H1 (cell line): ENCODE results near the gene STK11IP. TPM values are rescaled to one million over a fixed set of nuclear protein-coding genes. Genes with fewer than 3 reads are reported as not detected.

Source experiments
- CTCF ChIA-PET: fragments of 300-600 bp; sonication (Branson Sonifier 250); formaldehyde crosslinking; loops from one replicate; lab custom pipeline; 2021; ENCODE audit not compliant: partially characterized antibody; lab: Charles Lee
- POLR2A ChIA-PET: fragments of 300-600 bp; sonication (Branson Sonifier 250); formaldehyde crosslinking; loops from one replicate; lab custom pipeline; 2021; ENCODE audit warnings: inconsistent platforms; ENCODE audit not compliant: partially characterized antibody; lab: Charles Lee
- DNase-seq, 2 experiments: peaks; one replicate each; pipeline versions ENCODE4 v3.0.0 to v3.0.0-alpha.2; 2010 to 2022; ENCODE audit warnings: low spot score in 2 of 2, low read depth in 1 of 2, mixed read lengths in 1 of 2
- FAIRE-seq: peaks from 2 replicates; lab custom pipeline; 2011; peaks lifted over from hg19 to GRCh38; lab: Jason Lieb, UNC
- H2AFZ ChIP-seq: 2 replicates; pipeline ENCODE4 v1.8.1; 2012; ENCODE audit warnings: low read length, inconsistent platforms
- H2AK5ac ChIP-seq: 2 replicates; pipeline ENCODE4 v1.6.1; 2013; ENCODE audit warnings: low read depth, low read length
- H2BK120ac ChIP-seq: replicated peaks from 2 replicates; pipeline ENCODE3; 2013; ENCODE audit warnings: low read depth, low read length, inconsistent platforms
- H2BK12ac ChIP-seq: 2 replicates; pipeline ENCODE4 v1.6.1; 2013; ENCODE audit warnings: low read depth, low read length
- H2BK15ac ChIP-seq: 2 replicates; pipeline ENCODE4 v1.6.1; 2013; ENCODE audit warnings: low read length
- H2BK20ac ChIP-seq: 2 replicates; pipeline ENCODE4 v1.6.1; 2013; ENCODE audit warnings: low read length
- H2BK5ac ChIP-seq: 2 replicates; pipeline ENCODE4 v1.6.1; 2013; ENCODE audit warnings: low read depth, low read length
- H3K14ac ChIP-seq: 2 replicates; pipeline ENCODE4 v1.6.1; 2013; ENCODE audit warnings: inconsistent platforms; ENCODE audit not compliant: insufficient read length
- H3K18ac ChIP-seq: 2 replicates; pipeline ENCODE4 v1.6.1; 2013; ENCODE audit warnings: low read length; ENCODE audit errors: extremely low read depth
- H3K23ac ChIP-seq: 2 replicates; pipeline ENCODE4 v1.6.1; 2013; ENCODE audit warnings: inconsistent platforms; ENCODE audit not compliant: insufficient read length
- H3K23me2 ChIP-seq: 2 replicates; pipeline ENCODE4 v1.6.1; 2013; ENCODE audit warnings: low read depth, low read length
- H3K27ac ChIP-seq: 2 replicates; pipeline ENCODE4 v1.6.1; 2011; ENCODE audit warnings: low read depth, low read length, inconsistent platforms
- H3K27me3 ChIP-seq, 4 experiments: replicated peaks in 1 of 4; 1 replicate in 1 of 4; 2 replicates in 3 of 4; pipeline versions ENCODE4 v1.6.1 to v1.8.1; 2011 to 2013; ENCODE audit warnings: low read length in 3 of 4, mild to moderate bottlenecking in 3 of 4, inconsistent platforms in 2 of 4, mixed read lengths in 2 of 4, moderate library complexity in 1 of 4; ENCODE audit not compliant: control insufficient read depth in 3 of 4, insufficient read depth in 3 of 4; ENCODE audit errors: extremely low read depth in 1 of 4
- H3K36me3 ChIP-seq, 4 experiments: 2 replicates each; pipeline versions ENCODE4 v1.6.1 to v1.8.1; 2011 to 2013; ENCODE audit warnings: mild to moderate bottlenecking in 4 of 4, low read length in 3 of 4, moderate library complexity in 2 of 4, control low read depth in 1 of 4, inconsistent platforms in 1 of 4; ENCODE audit not compliant: insufficient read depth in 4 of 4, control insufficient read depth in 2 of 4
- H3K4ac ChIP-seq: replicated peaks from 2 replicates; pipeline ENCODE3; 2013; ENCODE audit warnings: low read length, low read depth, mixed read lengths, inconsistent platforms; ENCODE audit not compliant: insufficient read length
- H3K4me1 ChIP-seq, 4 experiments: replicated peaks in 1 of 4; 1 replicate in 1 of 4; 2 replicates in 3 of 4; pipeline versions ENCODE4 v1.6.1 to v1.8.1; 2011 to 2013; ENCODE audit warnings: low read length in 3 of 4, inconsistent platforms in 2 of 4, mixed read lengths in 1 of 4; ENCODE audit not compliant: insufficient read depth in 4 of 4, control insufficient read depth in 3 of 4
- H3K4me2 ChIP-seq, 2 experiments: 2 replicates each; pipeline versions ENCODE4 v1.6.1 to v1.8.1; 2011 to 2013; ENCODE audit warnings: low read depth in 2 of 2, low read length in 2 of 2, control low read depth in 1 of 2, inconsistent platforms in 1 of 2, mild to moderate bottlenecking in 1 of 2; ENCODE audit not compliant: insufficient read depth in 1 of 2
- H3K4me3 ChIP-seq, 4 experiments: fragments of 200-600, 300-600 bp in 1 of 4; sonication (generic), shearing (Covaris generic), sonication (Bioruptor Twin) in 1 of 4; 2 replicates each; pipeline versions ENCODE4 v1.5.1 to v1.8.1; 2011 to 2016; ENCODE audit warnings: low read length in 4 of 4, low read depth in 3 of 4, control low read depth in 2 of 4, inconsistent platforms in 2 of 4, mild to moderate bottlenecking in 2 of 4, mixed read lengths in 1 of 4, moderate library complexity in 1 of 4; ENCODE audit not compliant: insufficient read depth in 2 of 4; ENCODE audit errors: extremely low read depth in 1 of 4
- H3K56ac ChIP-seq: replicated peaks from 2 replicates; pipeline ENCODE3; 2013; ENCODE audit warnings: low read depth, mild to moderate bottlenecking, mixed read lengths, low read length, inconsistent platforms; ENCODE audit not compliant: insufficient read length
- H3K79me1 ChIP-seq: 2 replicates; pipeline ENCODE4 v1.6.1; 2013; ENCODE audit warnings: low read depth, low read length, control low read depth
- H3K79me2 ChIP-seq, 2 experiments: 2 replicates each; pipeline versions ENCODE4 v1.6.1 to v1.8.1; 2012 to 2013; ENCODE audit warnings: low read length in 2 of 2, mild to moderate bottlenecking in 2 of 2, inconsistent platforms in 1 of 2; ENCODE audit not compliant: insufficient read depth in 2 of 2, control insufficient read depth in 1 of 2
- H3K9ac ChIP-seq, 4 experiments: replicated peaks in 1 of 4; 1 replicate in 1 of 4; 2 replicates in 3 of 4; pipeline versions ENCODE4 v1.6.1 to v1.8.1; 2011 to 2013; ENCODE audit warnings: low read depth in 3 of 4, low read length in 3 of 4, control low read depth in 2 of 4, mild to moderate bottlenecking in 2 of 4, moderate library complexity in 2 of 4, inconsistent platforms in 1 of 4; ENCODE audit errors: extremely low read depth in 1 of 4
- H3K9me3 ChIP-seq, 2 experiments: 2 replicates each; pipeline versions ENCODE4 v1.6.1 to v1.8.1; 2012 to 2013; ENCODE audit warnings: mild to moderate bottlenecking in 2 of 2, moderate library complexity in 2 of 2, control low read depth in 1 of 2, inconsistent platforms in 1 of 2, low read depth in 1 of 2, low read length in 1 of 2, mixed read lengths in 1 of 2; ENCODE audit not compliant: insufficient read depth in 2 of 2
- H4K20me1 ChIP-seq, 2 experiments: replicated peaks in 1 of 2; 2 replicates each; pipeline versions ENCODE3 to v1.8.1; 2011 to 2013; ENCODE audit warnings: inconsistent platforms in 2 of 2, low read length in 2 of 2, mild to moderate bottlenecking in 1 of 2; ENCODE audit not compliant: insufficient read depth in 2 of 2, control insufficient read depth in 1 of 2
- H4K5ac ChIP-seq: 2 replicates; pipeline ENCODE4 v1.6.1; 2013; ENCODE audit warnings: low read length, low read depth, mixed read lengths, inconsistent platforms; ENCODE audit not compliant: insufficient read length
- H4K8ac ChIP-seq: 2 replicates; pipeline ENCODE4 v1.8.0; 2013; ENCODE audit warnings: mild to moderate bottlenecking, moderate library complexity, low read length, inconsistent platforms; ENCODE audit not compliant: insufficient read depth; ENCODE audit errors: extremely low read depth
- H4K91ac ChIP-seq: replicated peaks from 2 replicates; pipeline ENCODE3; 2013; ENCODE audit warnings: low read length, mixed read lengths, inconsistent platforms; ENCODE audit not compliant: insufficient read length
- WGBS, 2 experiments: shearing (Covaris generic) in 1 of 2; methylation state at CpG; one replicate each; pipeline versions ENCODE4 v1.1.6 to v1.1.7; 2013 to 2015; ENCODE audit warnings: low lambda C conversion rate in 2 of 2, mixed read lengths in 2 of 2, inconsistent platforms in 1 of 2, low coverage in 1 of 2, missing lambda C conversion rate in 1 of 2; ENCODE audit not compliant: insufficient replicate concordance in 2 of 2, insufficient coverage in 1 of 2, insufficient read length in 1 of 2; ENCODE audit errors: extremely low coverage in 1 of 2, missing lambda C conversion rate in 1 of 2; 5-methylcytosine and 5-hydroxymethylcytosine counted together
- polyA plus RNA-seq, 7 experiments: library from polyadenylated mRNA; depleted of rRNA in 3 of 7; stranded (reverse) in 5 of 7; unstranded in 2 of 7; fragments of >200 nt in 5 of 7; fragments of 200-250 nt in 2 of 7; gene quantifications; 1 replicate in 5 of 7; 2 replicates in 1 of 7; 4 replicates in 1 of 7; pipeline versions ENCODE4 v1.2.1 to v1.2.3, GENCODE V29; 2011 to 2013; ENCODE audit warnings: missing spikeins in 2 of 7, mixed read lengths in 2 of 7
- total RNA-seq: library from RNA; stranded (reverse); fragmentation: NEBNext Ultra II Directional; extraction: Animal tissue kit (Norgen Biotek cat#: 25700); gene quantifications from 2 replicates; pipeline ENCODE4 v1.2.1, GENCODE V29; 2021

Gene STK11IP
- total and polyA plus RNA-seq, 2 of the 8 experiments (the other 6 are each of a cell fraction or from before 2014, with no cell fraction given): 18.5 to 29.6 TPM

GRCh38 chr2:219634951-219635751 lies 37.5 kb downstream of the STK11IP start:
- Histone ChIP-seq H3K79me2 (no peaks in the 10 kb centered on the region), H2BK12ac (no peak overlapping the region), H2BK20ac (no peak overlapping the region), H3K79me1 (no peaks in the 10 kb centered on the region), H3K27me3 (no peaks in the 10 kb centered on the region), H3K14ac (no peak overlapping the region), H3K4me2 (no peak overlapping the region), H2BK5ac (no peak overlapping the region), H2AK5ac (no peak overlapping the region), H3K9ac (no peak overlapping the region), H2BK15ac (no peak overlapping the region), H2BK120ac (no peak overlapping the region), H3K18ac (no peak overlapping the region), H4K8ac (no peak overlapping the region), H3K4ac (no peak overlapping the region), H4K20me1 (peaks cover 0 to 5% of the 10 kb centered on the region in 2 experiments), H3K56ac (no peak overlapping the region), H4K91ac (no peak overlapping the region), H3K9me3 (no peaks in the 10 kb centered on the region), H3K27ac (no peak overlapping the region), H4K5ac (no peak overlapping the region), H3K4me3 (no peak overlapping the region), H3K23ac (no peak overlapping the region), H2AFZ (no peak overlapping the region), H3K23me2 (peaks cover 4% of the 10 kb centered on the region; the same call in 1 of the 2 replicates), H3K4me1 (no peaks in the 10 kb centered on the region; a peak in 1 of 7 replicates), H3K36me3 (no peaks in the 10 kb centered on the region)
- WGBS, 2 experiments: 90% methylated on average over 22 of the region's 22 CpGs; no CpG with 5 or more reads in 1 of the 2 experiments
- DNase-seq (no peak), FAIRE-seq (no peak)
- POLR2A ChIA-PET: interaction anchor here (1.5 to 1.9 kb wide), 3 partner anchors 8 to 18 kb away, joined by 3 to 6 read pairs (median 4); partner anchors contain the start of gene SLC4A3
- CTCF ChIA-PET: interaction anchor here (0.6 to 22.0 kb wide), 10 partner anchors 8 to 112 kb away, joined by 3 to 356 read pairs (median 8); no protein-coding TSS in a partner anchor
